Psoas muscle (tissue), 8 donors: ENCODE measurements around the gene OBSCN. TPM values are rescaled to one million over a fixed set of nuclear protein-coding genes. Genes with fewer than 3 reads are reported as not detected.

Source experiments
- ATAC-seq, 4 donors: fragments of 200-7000 bp; cut with Tn5 transposase; one replicate each; pipeline ENCODE4 v1.9.1; 2020; ENCODE audit warnings: moderate library complexity in 3 of 4, mild to moderate bottlenecking in 2 of 4
- DNase-seq, 2 donors: peaks; one replicate each; pipeline ENCODE4 v3.0.0-alpha.2; 2020
- H3K27ac ChIP-seq: fragments of 200-600 bp; one replicate; pipeline ENCODE4 v1.8.0; 2022
- H3K27me3 ChIP-seq, 3 donors: fragments of 200-600 bp in 1 of 3; one replicate each; pipeline versions ENCODE4 v1.6.1 to v1.8.0; 2013 to 2022; ENCODE audit warnings: low read length in 2 of 3, mild to moderate bottlenecking in 2 of 3, moderate library complexity in 1 of 3; ENCODE audit not compliant: insufficient read depth in 3 of 3
- H3K36me3 ChIP-seq, 2 donors: fragments of 200-600 bp in 1 of 2; one replicate each; pipeline versions ENCODE4 v1.6.1 to v1.8.0; 2013 to 2022; ENCODE audit warnings: low read depth in 1 of 2, mild to moderate bottlenecking in 1 of 2, moderate library complexity in 1 of 2; ENCODE audit not compliant: insufficient read depth in 1 of 2
- H3K4me1 ChIP-seq: fragments of 200-600 bp; one replicate; pipeline ENCODE4 v1.8.0; 2022
- H3K4me3 ChIP-seq: fragments of 200-600 bp; one replicate; pipeline ENCODE4 v1.8.0; 2022; ENCODE audit warnings: mild to moderate bottlenecking
- H3K9me3 ChIP-seq: fragments of 200-600 bp; one replicate; pipeline ENCODE4 v1.8.0; 2022
- CTCF ChIP-seq: fragments of 200-600 bp; IDR thresholded peaks from one replicate; pipeline ENCODE4 v1.8.0; 2022; ENCODE audit warnings: antibody characterized with exemption
- WGBS, 3 donors: extraction: QIAGEN DNeasy Blood & Tissue Kit; methylation state at CpG; one replicate each; pipeline versions ENCODE4 v1.1.6 to v1.1.7; 2013; 5-methylcytosine and 5-hydroxymethylcytosine counted together
- intact Hi-C, 2 donors: fragments of 100-400 bp; cut with DNase I; formaldehyde crosslinking; loops; one replicate each; pipeline versions ENCODE4 v1.11.0 to v1.14.2; 2022
- polyA plus RNA-seq, 3 donors: library from polyadenylated mRNA; stranded (reverse); fragments of 200-250 nt; gene quantifications; one replicate each; pipeline ENCODE4 v1.2.3, GENCODE V29; 2013
- total RNA-seq, 4 donors: library from RNA; stranded (reverse); fragmentation: NEBNext Ultra II Directional in 2 of 4; extraction: Animal tissue kit (Norgen Biotek cat#: 25700) in 2 of 4; gene quantifications; one replicate each; pipeline versions ENCODE4 v1.2.1 to v1.2.4, GENCODE V29; 2021 to 2023
- donor health status: healthy with polysubstance abuse.
- donor health status: DM: no; HTN: no; CAD: no; lungs with moderate emphysema.
- donor health status: Bipolar disorder and iron deficiency.
- donor health status: healthy.
- donor health status: DM: yes; HTN: yes; CAD: no.
- donor health status: DM: no; HTN: no; CAD: no.
- donor health status: DM: no; HTN: no; CAD: no.
- donor health status: DM: yes; HTN: yes; CAD: no.

The OBSCN gene
- total and polyA plus RNA-seq, 7 donors: 397 to 1,869 (median 1,061) TPM

GRCh38 chr1:228238461-228238860 lies 30.6 kb downstream of the OBSCN start:
- intact Hi-C loops: no loop called here
- Histone ChIP-seq H3K27me3 (no peaks in the 10 kb centered on the region), H3K4me1 (peaks cover 66% of the 10 kb centered on the region), H3K4me3 (no peak overlapping the region), H3K27ac (no peak overlapping the region), H3K9me3 (no peaks in the 10 kb centered on the region), H3K36me3 (peaks cover 9 to 88% of the 10 kb centered on the region in 2 donors)
- ATAC-seq (peak in 3 of 4 donors; percentile 1 to 19 (median 12)), DNase-seq (no peak)
- no peak for TF ChIP-seq CTCF
- 61 to 89% (median 84%) methylated on average over 3 of the region's 3 CpGs for WGBS, 3 donors

GRCh38 chr1:228240411-228241240 lies 32.8 kb downstream of the OBSCN start:
- no peaks in the 10 kb centered on the region for H3K9me3 ChIP-seq

GRCh38 chr1:228241259-228241658 lies 33.4 kb downstream of the OBSCN start:
- H3K36me3 ChIP-seq: peaks cover 17 to 98% of the 10 kb centered on the region in 2 donors
- intact Hi-C loops: no loop called here
- WGBS, 3 donors: 50 to 60% (median 53%) methylated on average over 2 of the region's 2 CpGs
- no peaks in the 10 kb centered on the region for H3K9me3 ChIP-seq
- ATAC-seq (peak; percentile 56 to 79 (median 72)), DNase-seq (peak; percentile 66 to 87)
- H3K27me3 ChIP-seq: no peaks in the 10 kb centered on the region
- no peak for TF ChIP-seq CTCF
- H3K4me3 ChIP-seq: no peak overlapping the region
- H3K4me1 ChIP-seq: peaks cover 53% of the 10 kb centered on the region
- H3K27ac ChIP-seq: peak overlapping the region; percentile 49

More at GRCh38 chr1:228240411-228241240, 32.8 kb downstream of the OBSCN start:
- ATAC-seq (peak; percentile 2 to 9 (median 4)), DNase-seq (no peak)
- Histone ChIP-seq H3K4me3 (no peak overlapping the region), H3K36me3 (peaks cover 17 to 95% of the 10 kb centered on the region in 2 donors), H3K4me1 (peaks cover 56% of the 10 kb centered on the region), H3K27me3 (no peaks in the 10 kb centered on the region), H3K27ac (peak overlapping the region; percentile 49)
- no peak for TF ChIP-seq CTCF
- intact Hi-C loops: no loop called here
- 77 to 81% (median 81%) methylated on average over 13 of the region's 13 CpGs for WGBS, 3 donors

- Histone ChIP-seq H3K4me1 (peaks cover 50% of the 10 kb centered on the region), H3K4me3 (no peak overlapping the region), H3K27me3 (no peaks in the 10 kb centered on the region), H3K36me3 (peaks cover 20 to 98% of the 10 kb centered on the region in 2 donors), H3K27ac (no peak overlapping the region), H3K9me3 (no peaks in the 10 kb centered on the region)
- DNase-seq: no peak
- intact Hi-C loops: no loop called here
- no peak for ATAC-seq
- TF ChIP-seq CTCF: no peak
Measured at GRCh38 chr1:228242409-228242808, 34.6 kb downstream of the OBSCN start.
